Endothelial cell of umbilical vein (primary cell): Measurements from ENCODE around the gene IL22RA1. TPM values are rescaled to one million over a fixed set of nuclear protein-coding genes. Genes with fewer than 3 reads are reported as not detected.

Experiments
- BruUV-seq: library from RNA; stranded (reverse); fragments of 400-500 nt; replicated peaks from 2 replicates; lab custom pipeline; 2021; lab: Mats Ljungman, UMichigan
- CTCF ChIA-PET: fragments of 300-600, 350-600 bp; sonication (Branson Sonifier 250); formaldehyde crosslinking; loops from one replicate; lab custom pipeline; 2021; ENCODE audit warnings: antibody characterized with exemption, inconsistent platforms; lab: Charles Lee
- POLR2A ChIA-PET: fragments of 300-600, 350-600 bp; sonication (Branson Sonifier 250); formaldehyde crosslinking; loops from one replicate; lab custom pipeline; 2021; ENCODE audit warnings: antibody characterized with exemption, inconsistent platforms; lab: Charles Lee
- DNase-seq: peaks from one replicate; pipeline ENCODE4 v3.0.0-alpha.2; 2011; ENCODE audit warnings: low read depth, low spot score
- FAIRE-seq: peaks from 2 replicates; lab custom pipeline; 2011; peaks lifted over from hg19 to GRCh38; lab: Jason Lieb, UNC
- H2AFZ ChIP-seq: 2 replicates; pipeline ENCODE4 v1.6.0; 2012; ENCODE audit warnings: low read depth, low read length, control low read depth, inconsistent platforms
- H3K27ac ChIP-seq: 2 replicates; pipeline ENCODE4 v1.5.1; 2011; ENCODE audit warnings: low read depth, mild to moderate bottlenecking, control low read depth, low read length, moderate library complexity; ENCODE audit not compliant: insufficient read depth
- H3K27me3 ChIP-seq, 2 experiments: 2 replicates each; pipeline versions ENCODE4 v1.6.0 to v1.6.1; 2011; ENCODE audit warnings: low read length in 2 of 2, mixed read lengths in 1 of 2; ENCODE audit not compliant: control insufficient read depth in 2 of 2, insufficient read depth in 2 of 2
- H3K36me3 ChIP-seq, 2 experiments: 2 replicates in 1 of 2; 3 replicates in 1 of 2; pipeline ENCODE4 v1.5.1; 2011; ENCODE audit warnings: low read length in 2 of 2, mild to moderate bottlenecking in 1 of 2, moderate library complexity in 1 of 2; ENCODE audit not compliant: control insufficient read depth in 2 of 2, insufficient read depth in 2 of 2; ENCODE audit errors: extremely low read depth in 1 of 2
- H3K4me1 ChIP-seq: 3 replicates; pipeline ENCODE4 v1.5.1; 2011; ENCODE audit warnings: mild to moderate bottlenecking, low read length; ENCODE audit not compliant: control insufficient read depth, insufficient read depth; ENCODE audit errors: extremely low read depth
- H3K4me2 ChIP-seq: 2 replicates; pipeline ENCODE4 v1.6.1; 2011; ENCODE audit warnings: low read length, control low read depth, mixed read lengths; ENCODE audit not compliant: insufficient read depth
- H3K4me3 ChIP-seq, 3 experiments: fragments of 200-600 bp in 1 of 3; sonication (generic), shearing (Covaris generic) in 1 of 3; replicated peaks in 1 of 3; 2 replicates each; pipeline ENCODE4 v1.5.1; 2011 to 2016; ENCODE audit warnings: control low read depth in 3 of 3, low read length in 3 of 3, mild to moderate bottlenecking in 2 of 3, inconsistent platforms in 1 of 3, low read depth in 1 of 3, moderate library complexity in 1 of 3; ENCODE audit not compliant: insufficient read depth in 1 of 3
- H3K79me2 ChIP-seq: 2 replicates; pipeline ENCODE4 v1.6.0; 2012; ENCODE audit warnings: low read length, inconsistent platforms; ENCODE audit not compliant: control insufficient read depth, insufficient read depth
- H3K9ac ChIP-seq: replicated peaks from 2 replicates; pipeline ENCODE3; 2011; ENCODE audit warnings: low read length, control low read depth; ENCODE audit not compliant: insufficient read depth; ENCODE audit errors: extremely low read depth
- H3K9me1 ChIP-seq: replicated peaks from 3 replicates; pipeline ENCODE4 v1.6.0; 2011; ENCODE audit warnings: mild to moderate bottlenecking, low read length; ENCODE audit not compliant: control insufficient read depth, insufficient read depth; ENCODE audit errors: extremely low read depth
- H3K9me3 ChIP-seq: replicated peaks from 2 replicates; pipeline ENCODE4 v1.5.1; 2012; ENCODE audit warnings: low read length, inconsistent platforms; ENCODE audit not compliant: control insufficient read depth, insufficient read depth
- H4K20me1 ChIP-seq: replicated peaks from 2 replicates; pipeline ENCODE3; 2011; ENCODE audit warnings: mild to moderate bottlenecking, low read length; ENCODE audit not compliant: control insufficient read depth, insufficient read depth; ENCODE audit errors: extremely low read depth
- CTCF ChIP-seq, 2 donors: IDR thresholded peaks; 1 replicate in 1 of 2; 2 replicates in 1 of 2; pipeline ENCODE4 v1.5.1; 2011; ENCODE audit warnings: low read length in 2 of 2, mild to moderate bottlenecking in 2 of 2, moderate library complexity in 2 of 2, control low read depth in 1 of 2, inconsistent platforms in 1 of 2, low read depth in 1 of 2; ENCODE audit not compliant: insufficient read depth in 1 of 2; ENCODE audit errors: extremely low read depth in 1 of 2
- EZH2 ChIP-seq: IDR thresholded peaks from 2 replicates; pipeline ENCODE4 v1.6.1; 2012; ENCODE audit warnings: borderline replicate concordance, low read depth, mild to moderate bottlenecking, moderate library complexity, low read length, inconsistent platforms; ENCODE audit not compliant: severe bottlenecking
- FOS ChIP-seq: IDR thresholded peaks from 2 replicates; pipeline ENCODE4 v1.6.1; 2011; ENCODE audit warnings: mild to moderate bottlenecking, low read length, moderate library complexity, borderline replicate concordance; ENCODE audit not compliant: insufficient read depth
- GATA2 ChIP-seq: IDR thresholded peaks from 2 replicates; pipeline ENCODE4 v1.7.0; 2011; ENCODE audit warnings: low read depth, mild to moderate bottlenecking, moderate library complexity, mixed read lengths, low read length; ENCODE audit not compliant: insufficient read length, insufficient read depth
- JUN ChIP-seq: IDR thresholded peaks from 2 replicates; pipeline ENCODE4 v1.6.1; 2011; ENCODE audit warnings: borderline replicate concordance, low read depth; ENCODE audit not compliant: insufficient read length, insufficient read depth
- MAX ChIP-seq: IDR thresholded peaks from 2 replicates; pipeline ENCODE4 v1.6.1; 2011; ENCODE audit not compliant: insufficient read depth, insufficient read length
- MYC ChIP-seq: IDR thresholded peaks from one replicate; pipeline ENCODE4 v1.6.1; 2011; ENCODE audit warnings: mild to moderate bottlenecking, low read depth, low read length
- POLR2A ChIP-seq: IDR thresholded peaks from 2 replicates; pipeline ENCODE4 v1.6.1; 2012; ENCODE audit warnings: low read depth, mild to moderate bottlenecking, control low read depth, low read length
- POLR2AphosphoS5 ChIP-seq: IDR thresholded peaks from 2 replicates; pipeline ENCODE4 v1.6.1; 2012; ENCODE audit warnings: low read depth, mild to moderate bottlenecking, control low read depth, low read length, moderate library complexity; ENCODE audit not compliant: insufficient read depth
- dilution Hi-C: fragments of 300-500 bp; cut with MboI; formaldehyde crosslinking; loops from one replicate; pipeline ENCODE4 v1.15.0; 2019; ENCODE audit warnings: low sequenced_read_pairs; ENCODE audit not compliant: extremely low pct_ligation_motif_present
- intact Hi-C: fragments of 100-400 bp; cut with micrococcal nuclease; formaldehyde crosslinking; loops from one replicate; pipeline ENCODE4 v1.10.0; 2022
- polyA plus RNA-seq, 4 experiments: library from polyadenylated mRNA; depleted of rRNA in 3 of 4; stranded (reverse) in 3 of 4; unstranded in 1 of 4; fragments of >200 nt; gene quantifications; 2 replicates each; pipeline versions ENCODE4 v1.2.1 to v1.2.3, GENCODE V29; 2011 to 2012; ENCODE audit warnings: missing spikeins in 1 of 4
- total RNA-seq: library from RNA; stranded (reverse); gene quantifications from 2 replicates; pipeline ENCODE4 v1.2.3, GENCODE V29; 2021

IL22RA1 gene
- total and polyA plus RNA-seq, 2 donors (not counting 3 experiments of a cell fraction or from before 2014, with no cell fraction given) = not detected

- POLR2A ChIA-PET = no interaction called here
- DNase-seq (no peak), FAIRE-seq (no peak)
- intact Hi-C loops = no loop called here
- no TSS peak for BruUV-seq
- H3K4me1 ChIP-seq = no peaks in the 10 kb centered on the region
- TF ChIP-seq FOS (no peak), EZH2 (no peak), MAX (no peak), POLR2A (no peak), JUN (no peak), GATA2 (no peak), CTCF (IDR thresholded peaks at IDR 0.05; ENCODE audit: extremely low read depth in 1 of 2, insufficient read depth in 1 of 2, low read depth in 1 of 2, low read length in 2 of 2) (no peak), POLR2AphosphoS5 (no peak), MYC (no peak)
- H3K9ac ChIP-seq = no peak overlapping the region
- H3K36me3 ChIP-seq = no peaks in the 10 kb centered on the region
- dilution Hi-C loops = no loop called here
- H3K9me1 ChIP-seq = no peaks in the 10 kb centered on the region
- H3K4me2 ChIP-seq = no peak overlapping the region
- H2AFZ ChIP-seq = no peak overlapping the region
- CTCF ChIA-PET = interaction anchor here (1.2 to 1.6 kb wide), 3 partner anchors 12 to 25 kb away, joined by 3 to 4 read pairs (median 4); partner anchors contain the start of gene MYOM3
- H3K79me2 ChIP-seq = no peaks in the 10 kb centered on the region
- H4K20me1 ChIP-seq = no peaks in the 10 kb centered on the region
- no peak overlapping the region for H3K27ac ChIP-seq
- no peaks in the 10 kb centered on the region for H3K9me3 ChIP-seq
- no peaks in the 10 kb centered on the region for H3K27me3 ChIP-seq
- no peak overlapping the region for H3K4me3 ChIP-seq
These were observed 46.8 kb downstream of the IL22RA1 start for GRCh38 chr1:24096009-24096738.
